Left kidney (tissue), 2 donors: Measurements from ENCODE around the gene CCN2. TPM values are rescaled to one million over a fixed set of nuclear protein-coding genes. Genes with fewer than 3 reads are reported as not detected.
"Not testable (repeated sequence)": the region's sequence is repeated elsewhere in the genome, so short reads cannot be mapped to it uniquely, and the experiment has no call there.

ENCODE experiments used
- DNase-seq: peaks from one replicate; pipeline ENCODE4 v3.0.0-alpha.2; 2013
- polyA plus RNA-seq: library from polyadenylated mRNA; unstranded; fragments of 120-200 nt; gene quantifications from one replicate; pipeline ENCODE4 v1.2.1, GENCODE V29; 2013; ENCODE audit not compliant: insufficient read length

Gene CCN2
- polyA plus RNA-seq, 1 donor, result 243 TPM

GRCh38 chr6:131946992-131947955 lies 3.9 kb downstream of the CCN2 start:
- DNase-seq, result no peak

- DNase-seq, result no peak
Observed at GRCh38 chr6:131946404-131946991, 4.7 kb downstream of the CCN2 start.

GRCh38 chr6:131945971-131946370 lies 5.2 kb downstream of the CCN2 start:
- DNase-seq, result no peak

GRCh38 chr6:131937703-131938631 lies 13.2 kb downstream of the CCN2 start:
- DNase-seq, result no peak

- DNase-seq, result no peak
Observed at GRCh38 chr6:131937226-131937625, 13.9 kb downstream of the CCN2 start.

- DNase-seq, result no peak
Observed at GRCh38 chr6:131936156-131936555, 15.0 kb downstream of the CCN2 start.

GRCh38 chr6:131931063-131931750 lies 20.0 kb downstream of the CCN2 start:
- DNase-seq, result no peak

- no peak for DNase-seq
Observed at GRCh38 chr6:131929976-131930375, 21.2 kb downstream of the CCN2 start.

- no peak for DNase-seq
Observed at GRCh38 chr6:131929264-131929663, 21.9 kb downstream of the CCN2 start.

- no peak for DNase-seq
Observed at GRCh38 chr6:131924881-131925474, 26.2 kb downstream of the CCN2 start.

GRCh38 chr6:131923356-131923755 lies 27.8 kb downstream of the CCN2 start:
- DNase-seq, result peak; percentile 46

- no peak for DNase-seq
Observed at GRCh38 chr6:131920656-131921055, 30.5 kb downstream of the CCN2 start.

- no peak for DNase-seq
Observed at GRCh38 chr6:131918650-131919355, 32.4 kb downstream of the CCN2 start.

GRCh38 chr6:131917763-131918649 lies 33.2 kb downstream of the CCN2 start:
- no peak for DNase-seq

GRCh38 chr6:131917318-131917717 lies 33.9 kb downstream of the CCN2 start:
- DNase-seq, result no peak

GRCh38 chr6:131916847-131917246 lies 34.3 kb downstream of the CCN2 start:
- DNase-seq, result no peak

GRCh38 chr6:131916091-131916796 lies 34.9 kb downstream of the CCN2 start:
- DNase-seq, result not testable (repeated sequence)

- DNase-seq, result peak; percentile 80
Observed at GRCh38 chr6:131914967-131915751, 36.0 kb downstream of the CCN2 start.
